Pons (tissue), 1 donor: ENCODE measurements around the gene MED15.

ENCODE experiments used
- DNase-seq: peaks from one replicate; pipeline ENCODE4 v3.0.0-alpha.2; 2016; ENCODE audit warnings: low spot score

The MED15 gene

DNA sequence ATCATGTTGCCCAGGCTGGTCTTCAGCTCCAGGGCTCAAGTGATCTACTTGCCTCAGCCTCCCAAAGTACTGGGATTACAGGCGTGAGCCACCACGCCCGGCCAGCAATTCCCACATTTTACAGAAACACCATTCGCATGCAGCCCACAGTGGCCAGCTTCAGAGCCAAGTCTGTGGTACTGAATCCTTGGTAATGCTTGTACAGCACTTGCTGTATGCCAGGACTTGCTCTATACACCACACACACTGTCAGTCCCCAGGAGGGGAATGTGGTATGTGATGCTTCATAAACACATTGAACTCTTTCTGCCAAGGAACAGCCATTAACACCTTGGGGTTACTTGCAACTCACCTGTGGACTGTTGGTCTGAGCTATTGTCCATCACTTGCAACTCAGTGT, 119.4 kb downstream of the MED15 start:
- no peak for DNase-seq

DNA sequence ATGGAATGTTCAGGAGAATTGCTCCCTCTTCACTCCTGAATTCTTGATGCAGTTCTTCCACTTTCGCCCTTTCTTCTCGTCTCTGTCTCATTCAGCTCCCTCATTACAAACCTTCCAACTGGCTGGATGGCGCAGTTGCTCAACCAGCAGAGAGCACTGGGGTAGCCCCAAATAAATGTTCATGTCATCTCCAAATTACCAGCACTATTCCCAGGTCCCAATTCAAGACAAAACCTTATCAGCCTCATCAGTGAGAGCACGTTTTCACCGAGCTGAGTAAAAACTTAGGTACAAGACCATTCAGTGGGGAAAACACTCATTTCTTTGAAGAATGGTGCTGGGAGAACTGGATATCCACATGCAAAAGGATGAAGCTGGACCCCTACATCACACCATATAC, 120.0 kb downstream of the MED15 start:
- no peak for DNase-seq

DNA sequence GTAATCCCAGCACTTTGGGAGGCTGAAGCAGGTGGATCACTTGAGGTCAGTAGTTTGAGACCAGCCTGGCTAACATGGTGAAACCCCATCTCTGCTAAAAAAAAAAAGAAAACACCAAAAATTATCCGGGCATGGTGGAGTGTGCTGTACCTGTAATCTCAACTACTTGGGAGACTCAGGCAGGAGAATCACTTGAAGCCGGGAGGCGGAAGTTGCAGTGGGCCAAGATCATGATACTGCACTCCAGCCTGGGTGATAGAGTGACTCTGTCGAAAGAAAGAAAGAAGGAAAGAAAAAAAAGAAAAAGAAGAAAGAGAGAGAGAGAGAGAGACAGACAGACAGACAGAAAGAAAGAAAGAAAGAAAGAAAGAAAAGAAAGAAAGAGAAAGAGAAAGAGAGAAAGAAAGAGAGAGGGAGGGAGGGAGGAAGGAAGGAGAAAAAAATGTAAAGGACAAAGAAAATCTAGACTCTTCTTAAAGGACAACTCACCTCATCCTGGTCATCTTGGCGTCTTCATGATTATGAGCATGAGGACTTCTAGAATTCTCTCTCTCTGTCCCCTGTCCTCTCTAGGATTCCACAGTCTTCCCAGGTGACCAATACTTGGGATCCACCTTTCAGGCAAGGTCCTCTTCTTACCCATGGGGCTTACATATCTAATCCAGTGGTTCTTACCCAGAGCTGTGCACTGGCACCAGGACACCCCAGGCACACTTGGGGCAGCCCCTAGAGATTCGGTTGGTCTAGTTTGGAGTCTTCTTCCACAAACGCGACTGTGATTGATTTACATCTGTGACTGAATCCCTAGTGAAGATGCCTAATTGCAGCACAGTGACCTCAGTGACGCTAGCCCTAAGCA, 120.9 kb downstream of the MED15 start:
- DNase-seq = no peak

DNA sequence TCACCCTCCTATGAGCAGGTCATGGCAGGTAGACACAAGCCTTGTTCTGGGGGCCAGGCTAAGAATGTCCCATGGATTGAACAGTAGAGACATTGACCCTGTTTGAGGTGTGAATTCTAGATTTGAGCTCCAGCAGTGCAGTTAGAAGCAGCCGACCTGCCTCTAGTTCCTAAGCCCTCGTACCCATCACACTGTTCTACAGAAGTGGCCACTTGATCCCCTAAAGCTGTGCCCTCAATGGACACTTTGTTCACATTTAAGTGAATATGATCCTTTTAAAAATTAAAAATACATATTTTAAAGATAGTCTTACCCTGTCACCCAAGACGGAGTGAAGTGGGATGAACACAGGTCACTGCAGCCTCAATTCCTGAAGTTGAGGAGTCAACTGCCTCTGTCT, 122.0 kb downstream of the MED15 start:
- no peak for DNase-seq

DNA sequence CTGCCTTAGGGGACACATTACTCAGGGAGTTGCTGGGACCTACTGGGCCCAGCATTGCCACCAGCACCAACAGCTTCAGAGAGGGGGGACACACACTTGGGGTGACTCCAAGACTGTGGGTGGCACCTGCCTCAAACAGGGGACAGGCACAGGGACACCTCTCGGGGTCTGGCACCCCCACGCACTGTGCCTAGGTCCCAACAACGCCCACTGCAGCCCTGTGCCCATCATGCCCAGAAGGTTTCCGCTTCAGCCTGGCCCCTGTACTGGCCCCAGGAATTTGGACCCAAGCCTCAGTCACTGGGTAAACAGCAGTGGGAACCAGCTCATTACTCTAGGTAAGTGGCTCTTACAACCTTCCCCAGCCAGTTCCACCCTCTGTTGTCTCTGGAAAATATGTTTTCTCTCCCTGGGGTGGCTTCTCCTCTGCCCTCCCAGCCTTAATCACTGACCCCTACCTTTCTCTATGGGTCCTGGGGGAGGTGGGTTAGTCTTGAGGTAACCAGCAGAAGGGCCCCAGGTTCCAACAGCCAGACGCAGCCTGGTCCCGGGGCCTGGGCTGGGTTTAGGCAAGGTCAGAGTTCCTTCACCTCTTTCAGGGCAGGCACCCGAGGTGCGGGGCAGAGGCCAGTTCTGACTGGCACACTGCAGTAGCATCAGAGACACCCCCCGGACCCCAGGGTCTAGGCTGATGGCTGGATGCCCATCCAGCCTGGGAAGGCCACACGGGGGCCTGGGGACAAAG, 123.6 kb downstream of the MED15 start:
- no peak for DNase-seq

DNA sequence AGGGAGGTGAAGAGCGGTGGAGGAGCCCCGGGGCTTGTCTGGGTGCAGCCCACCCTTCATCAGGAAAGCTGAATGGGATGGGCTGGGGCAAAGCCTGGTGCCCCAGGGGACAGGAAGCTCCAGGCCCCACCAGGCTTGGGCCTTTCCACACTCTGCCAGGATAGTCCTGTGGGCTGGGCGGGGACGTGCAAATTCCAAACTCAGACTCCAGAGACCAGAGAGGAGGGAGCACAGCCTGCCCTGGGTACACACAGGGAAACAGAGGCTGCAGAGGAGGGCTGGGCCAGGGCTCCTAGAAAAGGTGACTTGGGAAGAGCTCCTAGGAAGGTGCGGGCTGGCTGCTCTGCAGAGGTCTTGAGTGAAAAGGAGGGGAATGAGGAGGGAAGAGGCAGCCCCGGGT, 124.7 kb downstream of the MED15 start:
- DNase-seq = no peak

DNA sequence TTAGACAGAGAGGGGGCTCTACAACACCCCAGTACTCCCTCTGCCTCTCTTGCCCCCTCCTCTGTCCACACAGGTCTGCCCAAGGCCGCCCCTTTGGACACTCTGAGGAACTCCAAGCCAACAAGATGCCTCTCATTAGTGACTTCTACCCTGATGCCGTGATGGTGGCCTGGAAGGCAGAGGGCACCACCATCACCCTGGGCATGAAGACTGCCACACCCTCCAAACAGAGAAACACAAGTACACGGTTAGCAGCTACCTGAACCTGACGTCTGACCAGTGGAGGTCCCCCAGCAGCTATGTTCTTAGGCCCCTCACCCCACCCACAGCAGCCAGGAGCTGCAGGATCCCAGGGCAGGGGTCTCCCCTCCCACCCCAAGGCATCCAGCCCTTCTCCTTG, 125.1 kb downstream of the MED15 start:
- DNase-seq = no peak

DNA sequence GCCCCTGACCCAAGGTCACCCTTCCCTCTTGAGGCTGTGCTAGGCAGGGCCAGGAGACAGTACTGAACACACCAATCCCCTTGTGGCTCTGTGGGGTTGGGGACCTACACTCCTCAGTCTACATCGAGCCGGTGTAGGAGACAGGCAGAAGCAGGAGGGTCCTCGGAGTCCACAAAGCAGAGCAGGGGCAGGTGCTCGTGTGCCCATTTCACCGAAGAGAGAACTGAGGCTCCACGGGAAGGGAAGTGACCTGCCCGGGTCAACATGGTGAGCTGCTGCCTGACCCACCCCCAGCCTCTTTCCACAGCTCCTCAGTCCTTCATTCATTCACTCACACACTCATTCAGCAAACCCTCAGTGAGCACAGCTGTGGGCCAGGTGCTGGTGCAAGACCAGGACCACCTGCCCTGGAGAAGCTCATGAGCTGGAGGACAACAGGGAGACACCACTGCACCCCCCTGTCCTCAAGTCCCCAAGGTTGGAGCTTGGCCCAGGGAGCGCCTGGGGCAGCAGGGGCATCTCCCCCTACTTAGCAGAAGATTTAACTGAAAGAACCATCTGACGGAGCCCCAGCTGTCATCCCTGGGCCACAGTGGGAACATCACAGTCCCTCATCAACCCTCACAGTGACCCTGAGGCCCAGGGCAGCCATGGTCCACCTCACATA, 127.3 kb downstream of the MED15 start:
- DNase-seq = no peak

DNA sequence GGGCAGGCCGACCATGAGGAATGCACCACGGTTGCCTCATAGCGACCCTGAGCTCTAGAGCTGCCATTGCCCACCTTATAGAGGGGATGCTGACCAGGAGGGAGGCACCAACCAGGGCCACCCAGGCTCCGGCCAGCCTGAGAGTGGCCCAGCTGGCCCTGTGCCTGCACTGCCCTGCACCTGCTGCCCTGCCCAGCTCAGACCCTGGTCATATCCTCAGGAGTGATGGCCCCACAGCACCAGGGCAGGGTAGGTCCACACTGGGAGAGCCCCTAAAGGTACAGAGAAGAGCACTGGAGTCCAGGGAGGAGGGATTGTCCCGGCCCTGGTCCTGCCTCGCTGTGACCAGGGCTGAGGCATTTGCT, 127.8 kb downstream of the MED15 start:
- DNase-seq = no peak

DNA sequence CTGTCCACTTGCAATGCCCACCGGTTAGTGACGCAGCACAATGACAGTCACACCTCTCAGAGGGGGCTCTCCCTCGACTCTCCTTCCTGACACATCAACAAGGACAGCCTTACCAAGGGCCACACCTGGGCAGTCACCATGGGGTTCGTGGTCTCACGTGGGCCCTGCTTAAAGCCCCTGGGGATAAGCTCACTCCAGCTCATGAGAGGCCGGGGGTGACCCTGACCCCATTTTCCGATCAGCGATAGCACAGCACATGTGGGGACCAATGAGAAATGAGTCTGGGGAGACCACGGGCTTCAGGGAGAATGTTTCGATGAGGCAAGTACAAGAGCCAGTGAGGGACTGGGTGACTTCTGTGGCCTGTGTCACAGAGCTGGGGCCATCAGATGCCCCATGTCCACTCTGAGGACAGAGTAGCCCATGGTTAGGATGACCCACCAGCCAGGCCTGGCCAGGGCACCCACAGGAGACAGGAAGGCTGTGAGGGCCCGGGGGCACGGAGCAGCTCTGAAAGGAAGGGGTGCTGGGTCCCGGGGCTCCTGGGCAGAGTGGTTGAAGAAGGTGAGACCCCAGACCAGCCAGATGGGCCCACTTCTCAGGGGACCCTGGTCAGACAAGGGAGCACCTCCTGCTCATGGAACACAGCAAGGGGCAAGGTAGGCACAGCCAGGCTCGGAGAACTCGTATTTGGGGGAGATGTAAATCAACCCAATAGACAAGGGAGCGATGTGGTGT, 128.8 kb downstream of the MED15 start:
- no peak for DNase-seq

DNA sequence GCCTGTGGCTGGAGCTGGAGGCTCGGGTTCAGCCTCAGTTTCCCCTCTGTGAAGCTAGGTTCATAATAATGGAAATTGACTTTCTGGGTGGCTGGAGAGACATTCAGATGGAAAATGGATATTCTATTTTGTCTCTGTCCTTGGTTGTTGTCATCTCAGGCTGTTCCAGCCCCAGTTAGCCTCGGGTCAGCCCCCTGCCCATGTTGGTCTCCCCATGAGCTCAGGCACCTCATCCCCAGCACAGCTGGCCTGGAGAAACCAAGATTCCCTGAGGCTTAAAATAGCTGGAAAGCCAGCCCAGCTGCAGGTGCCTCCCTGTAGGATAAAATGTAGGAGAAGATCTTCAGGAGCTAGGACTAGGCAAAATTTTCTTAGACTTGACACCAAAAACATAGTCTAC, 129.5 kb downstream of the MED15 start:
- DNase-seq = no peak
